Lower lobe of right lung (tissue), 2 donors: ENCODE results near the gene MTUS2. TPM values are rescaled to one million over a fixed set of nuclear protein-coding genes. Genes with fewer than 3 reads are reported as not detected.

ENCODE experiments used
- ATAC-seq, 2 donors: fragments of 200-7000 bp; cut with Tn5 transposase; one replicate each; pipeline ENCODE4 v1.9.1; 2020 to 2022; ENCODE audit warnings: mild to moderate bottlenecking in 2 of 2, moderate library complexity in 2 of 2
- DNase-seq: peaks from one replicate; pipeline ENCODE4 v3.0.0-alpha.2; 2020
- H3K27ac ChIP-seq: fragments of 200-600 bp; one replicate; pipeline ENCODE4 v1.8.0; 2022
- H3K27me3 ChIP-seq: fragments of 200-600 bp; one replicate; pipeline ENCODE4 v1.8.0; 2022; ENCODE audit warnings: low read depth
- H3K36me3 ChIP-seq: fragments of 200-600 bp; one replicate; pipeline ENCODE4 v1.8.0; 2022; ENCODE audit warnings: mild to moderate bottlenecking
- H3K4me1 ChIP-seq: fragments of 200-600 bp; one replicate; pipeline ENCODE4 v1.8.0; 2022
- H3K4me3 ChIP-seq: fragments of 200-600 bp; one replicate; pipeline ENCODE4 v1.8.0; 2022; ENCODE audit warnings: mild to moderate bottlenecking
- H3K9me3 ChIP-seq: fragments of 200-600 bp; one replicate; pipeline ENCODE4 v1.8.0; 2022
- intact Hi-C: fragments of 100-400 bp; cut with DNase I; formaldehyde crosslinking; loops from one replicate; pipeline ENCODE4 v1.11.0; 2022
- total RNA-seq: library from RNA; stranded (reverse); fragmentation: NEBNext Ultra II Directional; extraction: Animal tissue kit (Norgen Biotek cat#: 25700); gene quantifications from one replicate; pipeline ENCODE4 v1.2.1, GENCODE V29; 2021
- TF ChIP-seq, protein P1 (sequence below): fragments of 200-600 bp; IDR thresholded peaks from one replicate; pipeline ENCODE4 v1.8.0; 2022; ENCODE audit warnings: antibody characterized with exemption, mild to moderate bottlenecking
- donor health status: DM: no; HTN: yes; CAD: no; lungs with severe emphysema.

Gene MTUS2
- total RNA-seq, 1 donor from 2014 or later, result 0.21 TPM

DNA sequence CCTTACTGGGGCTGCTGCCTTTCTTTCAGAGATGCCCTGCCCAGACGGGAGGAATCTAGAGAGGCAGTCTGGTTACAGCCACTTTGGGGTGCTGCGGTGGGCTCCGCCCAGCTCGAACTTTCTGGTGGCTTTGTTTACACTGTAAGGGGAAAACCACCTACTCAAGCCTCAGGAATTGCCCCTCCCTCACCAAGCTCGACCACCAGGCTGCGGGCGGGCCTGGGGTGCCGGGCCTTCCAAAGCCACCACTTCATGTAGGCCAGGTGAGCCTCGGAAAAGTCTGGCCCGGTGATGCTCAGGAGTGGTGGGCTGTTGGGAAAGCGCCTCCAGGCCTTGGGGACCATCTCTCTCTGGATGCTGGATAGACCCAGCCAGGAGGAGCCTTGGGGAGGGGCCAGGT is 218.6 kb downstream of the MTUS2 start:
- Histone ChIP-seq H3K27me3 (no peaks in the 10 kb centered on the region), H3K27ac (no peak overlapping the region), H3K4me3 (no peak overlapping the region), H3K9me3 (no peaks in the 10 kb centered on the region), H3K36me3 (no peaks in the 10 kb centered on the region), H3K4me1 (no peaks in the 10 kb centered on the region)
- no peak for DNase-seq
- ATAC-seq, result no peak
- TF ChIP-seq, protein P1, sequence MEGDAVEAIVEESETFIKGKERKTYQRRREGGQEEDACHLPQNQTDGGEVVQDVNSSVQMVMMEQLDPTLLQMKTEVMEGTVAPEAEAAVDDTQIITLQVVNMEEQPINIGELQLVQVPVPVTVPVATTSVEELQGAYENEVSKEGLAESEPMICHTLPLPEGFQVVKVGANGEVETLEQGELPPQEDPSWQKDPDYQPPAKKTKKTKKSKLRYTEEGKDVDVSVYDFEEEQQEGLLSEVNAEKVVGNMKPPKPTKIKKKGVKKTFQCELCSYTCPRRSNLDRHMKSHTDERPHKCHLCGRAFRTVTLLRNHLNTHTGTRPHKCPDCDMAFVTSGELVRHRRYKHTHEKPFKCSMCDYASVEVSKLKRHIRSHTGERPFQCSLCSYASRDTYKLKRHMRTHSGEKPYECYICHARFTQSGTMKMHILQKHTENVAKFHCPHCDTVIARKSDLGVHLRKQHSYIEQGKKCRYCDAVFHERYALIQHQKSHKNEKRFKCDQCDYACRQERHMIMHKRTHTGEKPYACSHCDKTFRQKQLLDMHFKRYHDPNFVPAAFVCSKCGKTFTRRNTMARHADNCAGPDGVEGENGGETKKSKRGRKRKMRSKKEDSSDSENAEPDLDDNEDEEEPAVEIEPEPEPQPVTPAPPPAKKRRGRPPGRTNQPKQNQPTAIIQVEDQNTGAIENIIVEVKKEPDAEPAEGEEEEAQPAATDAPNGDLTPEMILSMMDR, result no peak
- intact Hi-C loops, result no loop called here

DNA sequence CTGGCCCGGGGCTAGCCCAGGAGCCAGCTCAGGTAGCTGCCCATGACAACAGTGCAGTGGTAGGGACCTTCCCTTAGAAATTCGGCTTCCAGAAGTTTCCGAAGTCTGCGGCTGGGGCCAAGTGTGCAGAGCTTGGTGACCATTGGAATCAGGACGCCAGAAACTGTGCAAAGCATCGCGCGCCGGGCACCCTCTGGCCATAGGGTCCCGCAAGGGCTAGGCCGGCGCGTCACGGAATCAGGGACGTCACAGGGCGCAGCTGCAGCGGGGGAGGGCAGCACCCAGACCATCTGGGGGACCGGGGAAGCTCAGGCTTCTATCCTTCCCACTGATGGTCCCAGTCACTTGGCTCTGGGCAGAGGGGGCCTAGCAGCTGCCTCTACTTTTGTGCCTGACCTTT is 219.1 kb downstream of the MTUS2 start:
- TF ChIP-seq, protein P1, result no peak
- no peak overlapping the region for H3K4me3 ChIP-seq
- H3K4me1 ChIP-seq, result no peaks in the 10 kb centered on the region
- no peaks in the 10 kb centered on the region for H3K27me3 ChIP-seq
- H3K9me3 ChIP-seq, result no peaks in the 10 kb centered on the region
- no peak overlapping the region for H3K27ac ChIP-seq
- intact Hi-C loops, result no loop called here
- no peak for DNase-seq
- no peaks in the 10 kb centered on the region for H3K36me3 ChIP-seq
- ATAC-seq, result no peak

DNA sequence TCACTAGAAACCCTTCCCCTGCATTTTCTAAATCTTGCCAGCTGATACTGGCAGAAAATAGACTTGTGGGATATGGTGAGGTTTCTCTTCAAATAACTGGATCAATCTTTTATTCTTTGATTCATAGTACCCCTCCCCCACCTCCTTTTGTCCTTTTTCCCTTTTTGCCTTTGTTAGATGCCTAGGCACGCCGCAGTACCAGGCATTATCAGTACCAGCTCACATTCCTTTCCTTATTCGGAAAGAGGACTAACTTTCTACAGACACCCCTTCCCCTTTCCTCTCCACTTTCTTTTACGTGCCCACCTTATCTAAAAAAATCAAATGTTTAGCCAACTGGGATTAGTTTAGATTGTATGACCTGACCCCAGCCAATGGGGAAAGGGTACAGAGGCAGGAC is 226.4 kb downstream of the MTUS2 start:
- no peak for DNase-seq
- TF ChIP-seq, protein P1, result no peak
- Histone ChIP-seq H3K36me3 (no peaks in the 10 kb centered on the region), H3K27me3 (no peaks in the 10 kb centered on the region), H3K4me1 (no peaks in the 10 kb centered on the region), H3K9me3 (no peaks in the 10 kb centered on the region), H3K4me3 (no peak overlapping the region), H3K27ac (no peak overlapping the region)
- no peak for ATAC-seq
- intact Hi-C loops, result no loop called here

DNA sequence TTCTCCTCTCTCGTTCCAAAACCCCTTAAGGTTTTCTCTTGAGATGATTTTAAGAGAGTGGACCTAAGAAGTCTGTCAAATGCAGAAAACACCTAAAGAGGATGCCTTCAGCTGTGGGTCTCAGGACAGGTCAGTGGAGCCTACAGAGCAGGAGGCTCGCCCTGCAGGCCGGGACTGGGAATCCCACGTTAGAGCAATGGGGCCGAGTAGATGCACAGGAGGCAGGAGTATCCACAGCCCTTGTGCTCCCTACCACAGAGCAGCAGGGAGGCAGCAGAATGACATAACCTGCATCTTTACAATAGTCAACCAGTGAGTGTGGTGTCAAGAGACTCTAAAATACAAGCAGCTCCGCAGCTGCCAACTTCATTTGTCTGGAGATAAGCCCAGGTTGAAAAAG is 229.4 kb downstream of the MTUS2 start:
- no peak overlapping the region for H3K27ac ChIP-seq
- H3K36me3 ChIP-seq, result no peaks in the 10 kb centered on the region
- no peak for DNase-seq
- H3K4me1 ChIP-seq, result no peaks in the 10 kb centered on the region
- no peak overlapping the region for H3K4me3 ChIP-seq
- TF ChIP-seq, protein P1, result no peak
- no peaks in the 10 kb centered on the region for H3K9me3 ChIP-seq
- ATAC-seq, result no peak
- intact Hi-C loops, result no loop called here
- H3K27me3 ChIP-seq, result no peaks in the 10 kb centered on the region

DNA sequence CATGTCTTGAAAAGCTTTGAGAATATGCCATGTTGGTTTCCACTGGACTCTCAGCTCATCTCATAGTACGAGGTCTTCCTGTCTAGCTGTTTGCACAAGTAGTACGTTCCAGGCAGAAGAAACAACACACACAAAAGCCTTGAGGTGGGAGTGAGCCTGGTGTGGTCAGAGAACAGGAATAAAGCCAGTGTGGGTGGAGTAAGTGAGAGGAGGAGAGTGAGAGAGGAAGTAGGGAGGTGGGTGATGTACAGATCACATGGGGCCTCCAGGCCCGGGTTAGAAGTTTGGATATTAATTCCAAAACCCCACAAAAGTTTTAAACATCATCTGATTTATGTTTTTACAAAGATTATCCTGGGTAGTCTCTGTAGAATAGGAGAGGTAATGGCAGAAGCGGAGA is 230.6 kb downstream of the MTUS2 start:
- Histone ChIP-seq H3K9me3 (no peaks in the 10 kb centered on the region), H3K27ac (no peak overlapping the region), H3K36me3 (no peaks in the 10 kb centered on the region), H3K4me1 (no peaks in the 10 kb centered on the region), H3K27me3 (no peaks in the 10 kb centered on the region), H3K4me3 (no peak overlapping the region)
- TF ChIP-seq, protein P1, result no peak
- ATAC-seq, result no peak
- DNase-seq, result no peak
- intact Hi-C loops, result no loop called here

DNA sequence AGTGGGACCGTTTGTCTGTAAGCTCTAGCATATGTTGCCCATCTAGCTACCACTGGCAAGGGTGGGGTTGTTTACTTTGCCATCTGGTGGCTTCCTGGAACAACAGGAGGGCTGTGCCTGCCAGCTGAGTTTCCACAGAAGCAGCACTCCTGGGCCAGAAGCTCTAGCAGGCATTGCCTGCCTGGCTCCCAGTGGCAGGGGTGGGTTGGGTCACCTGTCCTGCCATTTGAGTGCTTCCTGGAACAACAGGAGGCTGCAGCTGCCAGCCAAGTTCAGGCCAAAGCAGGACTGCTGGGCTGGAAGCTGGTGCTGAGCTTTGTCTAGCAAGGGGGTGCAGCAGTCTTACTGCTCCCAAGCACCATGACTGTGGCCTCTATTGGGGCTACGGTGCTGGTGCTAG is 239.7 kb downstream of the MTUS2 start:
- intact Hi-C loops, result no loop called here
- no peak for ATAC-seq
- TF ChIP-seq, protein P1, result no peak
- Histone ChIP-seq H3K27ac (no peak overlapping the region), H3K4me3 (no peak overlapping the region), H3K27me3 (no peaks in the 10 kb centered on the region), H3K4me1 (no peaks in the 10 kb centered on the region), H3K36me3 (no peaks in the 10 kb centered on the region), H3K9me3 (no peaks in the 10 kb centered on the region)
- no peak for DNase-seq
